ENCODE data around the gene PTPN20.
"Not testable (repeated sequence)": the region's sequence is repeated elsewhere in the genome, so short reads cannot be mapped to it uniquely, and the experiment has no call there.

Gene PTPN20

GRCh38 chr10:46911144-46911876 lies at the start of gene PTPN20:
Gene PTPN20 (plus strand): TSS chr10:46911428. CDS start chr10:46932500, 21,072 bp downstream.
- peak; percentile 36 for DNase-seq (ENCODE audit: low spot score)

DNA sequence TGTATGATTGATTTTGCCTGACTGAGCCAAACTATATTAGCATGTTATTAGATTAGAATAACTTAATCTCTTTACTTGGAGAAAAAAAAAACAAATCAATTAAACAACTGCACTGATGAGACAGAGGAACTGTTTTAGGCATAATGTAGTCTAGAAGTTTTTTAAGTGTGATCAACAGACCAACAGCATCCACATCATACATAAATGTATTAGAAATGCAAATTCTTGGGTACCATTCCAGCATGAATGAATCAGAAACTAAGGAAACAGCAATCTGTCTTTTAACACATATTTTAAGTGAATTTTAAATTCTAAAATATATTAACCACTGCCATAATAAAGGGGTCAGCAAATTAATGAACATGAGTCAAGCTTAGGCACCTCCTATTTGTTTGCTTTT lies 41.5 kb upstream of the PTPN20 start:
- not testable (repeated sequence) for DNase-seq (ENCODE audit: low spot score)

GRCh38 chr10:46871583-46871982 lies 39.6 kb upstream of the PTPN20 start:
- DNase-seq (ENCODE audit: low spot score) = not testable (repeated sequence)

DNA sequence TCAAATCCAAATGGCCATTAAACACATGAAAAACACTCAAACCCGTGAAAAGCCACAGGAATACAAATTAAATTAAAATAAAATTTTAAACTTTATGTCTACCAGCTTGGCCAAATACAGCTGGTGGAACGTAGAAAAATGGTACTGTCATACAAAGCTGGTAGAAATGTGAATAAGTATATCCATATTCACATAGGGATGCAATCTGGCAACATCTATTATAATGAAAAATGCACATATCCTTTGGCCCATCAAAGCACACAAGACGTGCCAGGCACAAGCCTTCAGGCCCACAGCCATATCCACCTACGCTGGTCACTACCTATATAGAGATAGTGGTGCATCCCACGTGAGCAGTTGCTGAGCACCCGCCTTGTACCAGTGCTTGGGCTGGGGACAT lies 35.9 kb upstream of the PTPN20 start:
- not testable (repeated sequence) for DNase-seq (ENCODE audit: low spot score)

DNA sequence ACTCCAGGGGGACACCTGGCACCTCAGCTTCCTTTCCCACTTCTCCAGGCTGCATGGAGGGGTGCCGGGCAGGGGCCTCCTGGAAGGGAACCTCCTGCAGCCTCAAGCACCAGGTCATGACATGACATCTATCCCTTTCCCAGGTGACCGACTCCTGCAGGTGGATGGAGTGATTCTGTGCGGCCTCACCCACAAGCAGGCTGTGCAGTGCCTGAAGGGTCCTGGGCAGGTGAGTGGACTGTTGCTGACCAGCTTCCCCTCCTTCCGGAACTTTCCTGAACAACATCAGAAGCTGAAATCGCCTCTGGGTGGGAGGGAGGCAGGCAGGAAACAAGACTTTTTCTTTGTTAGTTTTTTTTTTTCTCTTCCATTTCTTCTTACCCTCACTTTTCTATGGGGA lies 34.5 kb upstream of the PTPN20 start:
- DNase-seq (ENCODE audit: low spot score) = not testable (repeated sequence)

DNA sequence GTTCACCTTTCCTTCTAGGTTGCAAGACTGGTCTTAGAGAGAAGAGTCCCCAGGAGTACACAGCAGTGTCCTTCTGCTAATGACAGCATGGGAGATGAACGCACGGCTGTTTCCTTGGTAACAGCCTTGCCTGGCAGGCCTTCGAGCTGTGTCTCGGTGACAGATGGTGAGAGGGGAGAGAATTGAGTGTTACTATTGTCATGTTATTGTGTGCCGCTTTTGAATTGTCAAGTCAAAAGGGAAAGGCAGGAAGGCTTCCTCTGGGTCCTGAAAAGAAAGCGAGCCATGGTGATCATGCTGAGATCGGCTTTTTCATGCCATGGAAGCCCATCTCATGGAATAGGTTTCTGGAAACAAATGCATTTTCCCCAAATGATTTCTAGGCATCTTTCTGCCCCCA lies 32.5 kb upstream of the PTPN20 start:
- peak; percentile 23 for DNase-seq (ENCODE audit: low spot score)

DNA sequence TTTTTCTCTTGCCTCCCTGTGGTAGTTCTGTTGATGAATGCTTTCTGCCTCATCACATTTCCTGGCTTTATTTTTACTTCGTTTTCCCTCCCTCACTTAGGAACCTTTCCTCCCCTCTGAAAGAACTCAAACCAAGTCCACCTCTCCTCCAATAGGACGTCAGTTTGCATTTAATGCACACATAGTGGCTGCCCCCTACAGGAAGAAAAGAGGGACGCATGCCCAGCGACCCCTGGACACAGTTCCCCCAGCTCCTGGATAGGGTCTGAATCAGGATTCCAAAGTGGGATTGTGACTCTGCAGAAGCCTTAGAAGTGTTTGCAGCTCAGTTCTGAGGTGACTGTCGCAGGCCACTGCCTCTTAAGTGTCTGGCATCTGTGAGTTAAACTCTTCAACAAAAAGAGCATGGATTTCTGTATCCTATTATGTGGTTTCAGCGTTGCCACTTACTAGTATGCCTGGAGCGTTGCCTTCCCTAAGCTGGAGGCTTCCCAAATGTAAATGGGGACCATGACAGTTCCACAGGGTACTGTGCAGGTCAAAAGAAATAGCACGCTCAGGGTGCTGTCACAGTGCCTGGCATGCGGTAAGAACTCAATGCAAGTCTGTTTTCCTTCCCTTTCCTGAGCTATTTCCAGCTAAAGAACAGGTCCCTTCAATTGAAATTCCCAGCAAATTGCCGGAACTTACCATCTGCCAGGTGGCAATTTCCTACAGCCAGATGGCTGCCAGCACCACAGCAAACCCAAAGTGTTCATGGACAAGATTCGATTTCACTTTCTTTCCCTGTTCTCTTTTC lies 20.2 kb upstream of the PTPN20 start:
- not testable (repeated sequence) for DNase-seq (ENCODE audit: low spot score)

DNA sequence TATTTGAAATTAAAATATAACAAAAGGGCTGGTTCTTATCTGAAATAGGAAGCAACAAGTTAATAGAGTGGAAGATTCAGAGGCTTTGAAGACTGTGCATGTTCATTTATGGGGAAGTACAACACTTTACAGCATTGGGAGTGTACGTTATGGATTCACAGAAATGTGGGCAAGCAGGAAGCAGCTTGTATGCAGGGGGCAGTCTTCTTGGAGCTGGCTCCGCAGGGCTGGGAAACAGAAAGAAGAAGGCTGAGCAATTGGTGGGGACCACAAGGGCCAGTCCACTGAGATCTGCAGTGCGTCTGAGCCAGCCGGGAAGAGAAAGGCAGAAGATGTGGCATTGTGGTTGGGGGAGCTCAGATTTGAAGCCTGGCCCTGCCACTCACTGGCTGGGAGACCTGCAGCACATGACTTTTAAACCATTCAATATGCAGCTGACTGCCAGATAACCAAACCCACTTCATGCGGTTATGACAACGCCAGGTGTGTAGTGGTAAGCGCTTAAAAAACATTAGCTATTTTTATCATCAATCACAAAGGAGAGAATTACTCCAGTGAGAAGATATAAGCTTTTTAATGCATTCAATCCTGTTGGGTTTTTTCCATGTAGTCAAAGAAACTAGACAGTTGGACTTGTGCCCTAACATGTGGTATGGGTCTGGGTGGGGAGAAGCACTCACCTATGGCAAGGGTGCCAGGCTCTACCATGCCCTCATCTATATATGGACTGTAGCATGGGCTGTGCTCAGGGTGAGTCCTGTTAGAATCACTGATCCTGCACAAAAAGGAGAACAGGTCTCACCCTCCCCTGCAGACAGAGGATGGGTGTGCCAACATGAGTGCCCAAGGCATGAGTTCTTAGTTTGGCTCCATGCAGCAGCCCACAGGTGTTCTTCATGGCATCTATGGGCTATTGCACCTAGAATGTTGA lies 14.2 kb upstream of the PTPN20 start:
- DNase-seq (ENCODE audit: low spot score) = not testable (repeated sequence)

GRCh38 chr10:46901247-46901646 lies 10.0 kb upstream of the PTPN20 start:
- not testable (repeated sequence) for DNase-seq (ENCODE audit: low spot score)

DNA sequence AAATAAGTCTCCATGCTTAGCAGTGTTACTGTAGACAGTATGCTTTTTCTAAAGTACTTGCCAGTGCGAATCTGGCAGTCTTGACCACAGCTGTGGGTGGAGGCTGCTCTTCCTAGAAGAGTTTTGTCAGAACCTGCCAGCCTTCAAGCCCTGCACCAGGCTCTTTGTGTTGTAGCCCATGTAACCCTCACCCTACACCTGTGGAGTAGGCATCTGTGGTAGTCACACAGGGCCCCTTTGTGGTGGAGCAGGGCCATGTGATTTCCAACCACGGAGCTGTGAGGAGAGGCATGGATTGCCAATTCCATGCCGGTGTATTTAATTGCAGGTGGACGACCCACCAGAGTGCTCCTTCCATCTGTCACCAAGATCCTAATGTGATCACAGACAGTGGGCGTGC lies 7.4 kb upstream of the PTPN20 start:
- DNase-seq (ENCODE audit: low spot score) = not testable (repeated sequence)

- DNase-seq (ENCODE audit: low spot score) = not testable (repeated sequence)
Observed at GRCh38 chr10:46906359-46906758, 4.9 kb upstream of the PTPN20 start.

DNA sequence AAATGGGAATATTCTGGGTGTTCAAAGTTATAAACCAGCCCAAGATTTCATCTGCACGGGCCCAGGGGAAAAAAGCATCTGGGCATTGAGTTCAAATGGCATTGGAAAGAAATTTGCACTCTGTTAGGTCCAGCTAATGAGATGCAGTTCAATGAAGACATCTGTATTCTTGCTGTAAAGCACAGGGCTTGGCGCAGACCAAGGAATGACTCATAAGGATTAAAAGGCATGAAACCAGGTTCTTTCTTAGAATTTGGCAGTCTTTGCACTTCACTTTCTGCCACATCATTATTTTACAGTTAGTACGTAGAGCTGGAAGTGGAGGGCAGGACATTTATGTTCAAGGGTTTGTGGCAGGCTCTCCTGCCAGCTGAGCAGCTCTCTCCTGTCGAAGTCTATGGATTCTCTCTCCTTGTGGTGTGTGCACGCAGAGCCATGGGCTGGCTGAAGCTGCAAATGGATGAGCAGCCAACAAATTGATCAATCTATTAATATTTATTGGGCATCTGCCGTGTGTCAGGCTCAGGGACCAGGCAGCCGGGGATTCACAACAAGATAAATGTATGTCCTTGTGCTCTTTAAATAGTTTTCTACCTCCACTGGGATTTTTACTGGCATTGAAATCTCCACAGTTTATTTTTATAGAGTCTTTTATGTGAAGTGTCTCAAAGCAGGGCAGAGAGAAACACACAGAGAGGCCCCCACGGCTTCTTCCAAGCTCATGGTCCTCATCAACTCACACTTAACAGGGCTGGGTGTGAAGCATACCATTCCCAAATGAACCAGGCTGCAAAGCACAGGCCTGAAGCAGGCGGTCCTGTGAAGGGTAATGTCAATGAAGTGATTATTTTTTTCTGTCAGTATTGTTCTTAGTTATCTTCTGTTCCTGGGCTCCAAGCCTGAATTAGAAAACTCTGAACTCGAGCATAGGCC lies 3.8 kb upstream of the PTPN20 start:
- not testable (repeated sequence) for DNase-seq (ENCODE audit: low spot score)

- not testable (repeated sequence) for DNase-seq (ENCODE audit: low spot score)
Observed at GRCh38 chr10:46922498-46922897, 11.3 kb downstream of the PTPN20 start.

DNA sequence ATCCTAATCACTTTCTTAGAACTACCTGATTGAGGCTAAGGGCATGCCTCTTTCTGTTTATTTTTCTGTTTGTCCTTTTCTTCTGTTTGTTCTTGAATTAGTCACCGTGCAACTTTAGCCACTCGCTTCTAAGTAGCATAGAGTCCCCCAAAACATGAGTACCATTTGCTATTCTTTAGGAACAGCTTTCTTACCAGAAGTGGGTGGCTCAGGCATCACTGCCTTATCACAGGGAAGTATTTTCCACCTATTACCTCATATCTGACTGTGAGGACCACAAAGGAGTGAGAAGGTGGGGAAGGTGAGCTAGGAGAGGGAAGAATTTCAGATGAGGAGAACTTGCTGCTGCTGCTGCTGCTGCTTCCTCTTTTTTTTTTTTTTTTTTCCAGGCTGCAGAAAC lies 13.9 kb downstream of the PTPN20 start:
- not testable (repeated sequence) for DNase-seq (ENCODE audit: low spot score)

DNA sequence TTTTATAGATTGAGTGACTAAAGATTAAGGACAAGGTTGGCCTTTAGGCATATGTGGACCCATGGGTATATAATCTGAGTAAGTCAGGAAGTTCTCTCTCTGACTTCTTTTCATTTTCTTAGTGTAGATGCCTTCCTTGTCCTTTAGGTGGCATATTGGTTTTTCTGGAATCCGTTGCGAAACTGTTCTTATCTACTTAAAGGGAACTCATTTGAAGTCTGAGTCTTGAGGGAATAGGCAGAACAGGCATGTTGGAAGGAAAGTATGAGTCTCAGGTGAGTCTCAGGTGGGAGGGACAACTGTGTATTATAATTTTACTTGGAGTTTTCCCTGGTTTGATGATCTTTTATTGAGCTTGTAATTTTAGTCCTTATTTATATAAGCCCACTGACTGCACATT lies 14.6 kb downstream of the PTPN20 start:
- DNase-seq (ENCODE audit: low spot score) = not testable (repeated sequence)

DNA sequence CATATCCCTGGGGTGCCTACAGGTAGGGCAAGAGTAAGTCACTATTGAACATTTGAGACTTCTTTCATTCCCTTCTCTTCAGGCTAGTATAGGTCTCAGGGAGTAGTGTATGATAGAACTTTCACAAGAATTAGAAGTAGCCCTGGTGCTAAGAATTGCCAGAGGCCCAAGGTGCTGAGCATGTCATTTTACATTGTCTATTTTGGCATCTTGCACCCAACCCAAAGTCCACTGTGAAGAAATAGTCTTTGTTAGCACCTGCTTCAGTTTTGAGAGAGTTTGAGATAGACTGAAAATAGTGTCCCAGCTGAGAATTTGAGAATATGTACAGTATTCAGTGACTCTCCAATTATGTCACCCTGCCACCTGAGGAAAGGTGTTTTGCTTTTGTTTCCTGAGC lies 17.6 kb downstream of the PTPN20 start:
- DNase-seq (ENCODE audit: low spot score) = not testable (repeated sequence)

DNA sequence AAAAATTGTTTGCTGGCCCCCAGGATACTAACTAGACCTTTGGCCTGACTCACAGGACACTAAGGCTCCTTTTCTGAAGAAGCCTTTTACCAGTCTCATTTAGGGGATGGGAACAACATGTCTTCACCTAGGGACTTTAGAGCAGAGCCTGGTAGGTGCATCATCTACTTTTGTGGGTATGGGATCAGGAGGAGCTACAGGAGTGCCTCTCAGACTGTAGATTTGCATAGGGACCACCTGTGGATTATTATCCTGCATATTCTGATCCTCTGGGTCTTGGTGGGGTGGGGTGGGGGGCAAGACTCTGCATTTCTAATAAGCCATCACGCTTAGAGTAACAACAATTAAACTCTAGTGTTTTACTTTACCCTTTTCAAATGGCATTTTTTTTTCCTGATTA lies 21.2 kb downstream of the PTPN20 start:
- DNase-seq (ENCODE audit: low spot score) = not testable (repeated sequence)

DNA sequence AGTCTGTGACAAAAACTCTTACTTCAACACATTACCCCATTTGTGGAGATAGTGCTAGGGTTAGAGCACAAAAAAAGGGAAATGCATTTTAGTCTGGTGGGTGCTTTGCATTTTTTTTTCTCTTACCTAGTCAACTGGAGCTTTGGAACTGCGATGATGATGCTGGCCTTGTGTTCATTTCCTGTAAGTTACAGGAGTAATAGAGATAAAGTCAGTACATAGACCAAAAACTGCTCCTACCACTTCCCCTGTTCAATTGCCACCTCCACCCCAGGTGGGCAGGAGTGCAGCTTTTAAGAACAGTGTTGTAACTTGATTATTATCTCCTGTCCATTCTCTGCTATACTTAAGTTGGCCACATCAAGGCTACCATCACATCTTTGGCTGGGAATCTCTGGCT lies 29.9 kb downstream of the PTPN20 start:
- DNase-seq (ENCODE audit: low spot score) = not testable (repeated sequence)

DNA sequence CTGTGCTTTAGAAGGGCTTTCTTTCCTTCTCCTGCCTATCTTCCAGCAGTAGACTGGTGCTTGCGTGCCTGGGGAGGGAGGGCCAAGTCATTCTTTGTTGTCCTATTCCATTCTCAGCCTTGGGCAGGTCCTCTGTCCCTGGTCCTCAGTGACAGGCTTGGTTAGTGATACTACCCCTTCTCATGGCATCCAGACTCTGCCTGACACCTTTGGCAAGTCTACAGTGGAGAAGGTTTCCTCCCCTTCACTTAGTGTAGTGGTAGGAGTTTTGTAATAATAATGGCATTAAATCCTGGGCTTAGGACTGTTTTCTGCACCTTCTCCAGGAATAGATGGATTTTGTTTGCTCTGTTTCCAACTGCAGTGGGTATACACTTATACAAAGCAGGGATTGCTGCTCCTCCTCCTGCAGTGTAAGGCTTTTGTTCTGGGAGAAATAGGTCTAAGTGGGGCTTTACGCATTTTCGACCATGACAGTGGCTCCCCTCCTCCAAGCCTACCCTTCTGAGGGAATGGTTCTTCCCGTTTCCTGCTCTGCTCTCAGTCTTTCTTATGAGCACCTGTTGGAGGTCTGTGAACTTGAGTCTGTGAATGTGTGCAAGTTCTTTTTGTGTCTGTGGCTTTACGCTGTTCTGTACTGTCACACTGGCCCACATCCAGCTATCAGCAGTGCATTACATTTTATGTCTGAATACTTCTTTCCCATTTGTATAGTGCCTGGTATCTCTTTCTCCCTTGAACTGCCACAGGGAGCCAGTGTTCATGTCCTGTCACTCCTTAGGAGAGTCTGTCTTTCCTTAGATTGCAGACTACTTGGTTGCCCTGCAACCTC lies 37.7 kb downstream of the PTPN20 start:
- not testable (repeated sequence) for DNase-seq (ENCODE audit: low spot score)

- DNase-seq (ENCODE audit: low spot score) = not testable (repeated sequence)
Observed at GRCh38 chr10:46952540-46952939, 41.3 kb downstream of the PTPN20 start.

Data from ecto neural progenitor cell (in vitro differentiated cells).